Astrocyte of the spinal cord (primary cell): ENCODE measurements around the gene ACAA2.
"Not testable (repeated sequence)": the region's sequence is repeated elsewhere in the genome, so short reads cannot be mapped to it uniquely, and the experiment has no call there.

ENCODE experiments used
- DNase-seq: peaks from one replicate; pipeline ENCODE4 v3.0.0; 2011; ENCODE audit warnings: low read depth, low spot score
- H3K4me3 ChIP-seq: 2 replicates; pipeline ENCODE4 v1.5.1; 2011; ENCODE audit warnings: low read depth, mild to moderate bottlenecking, low read length, moderate library complexity
- CTCF ChIP-seq: IDR thresholded peaks from 2 replicates; pipeline ENCODE4 v1.5.1; 2012; ENCODE audit warnings: low read depth, mild to moderate bottlenecking, low read length, inconsistent platforms
- in situ Hi-C: cut with HindIII; loops from 2 replicates; pipeline ENCODE4 v1.10.0; 2017; ENCODE audit warnings: low sequenced_read_pairs

Gene ACAA2

DNA sequence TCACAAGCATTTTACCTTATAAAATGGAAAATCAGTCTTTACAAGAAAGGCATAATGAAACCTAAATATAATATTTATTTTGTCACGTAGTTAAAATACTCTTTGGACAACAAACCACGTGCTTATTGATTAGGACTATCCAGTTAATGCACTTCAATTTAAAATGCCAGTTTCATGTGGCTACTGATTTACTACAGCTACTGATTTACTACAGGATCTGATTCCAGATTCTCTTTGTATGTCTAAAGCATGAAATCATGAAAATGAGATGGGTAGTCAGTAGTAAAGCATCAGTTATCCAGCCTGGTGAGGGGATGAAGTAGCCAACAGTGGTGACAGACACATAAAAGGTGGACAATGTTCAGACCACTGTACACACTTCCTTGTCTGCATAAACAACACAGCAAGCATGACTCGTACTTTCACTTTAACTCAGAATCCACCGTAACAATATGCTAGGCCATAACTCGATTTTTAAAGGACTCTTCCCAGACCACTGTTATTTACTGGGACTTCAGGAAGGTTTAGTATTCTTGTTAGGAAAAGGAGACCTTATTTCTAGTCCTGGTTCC lies 24.9 kb downstream of the ACAA2 start:
- H3K4me3 ChIP-seq = no peak overlapping the region
- peak; percentile 36 for DNase-seq
- TF ChIP-seq CTCF = no peak
- in situ Hi-C loops = no loop called here

GRCh38 chr18:49786019-49786720 lies 27.2 kb downstream of the ACAA2 start:
- no peak for DNase-seq
- no peak for TF ChIP-seq CTCF
- in situ Hi-C loops = no loop called here
- no peak overlapping the region for H3K4me3 ChIP-seq

GRCh38 chr18:49784427-49785185 lies 28.7 kb downstream of the ACAA2 start:
- peak; percentile 21 for TF ChIP-seq CTCF
- DNase-seq = peak; percentile 13
- in situ Hi-C loops = no loop called here
- H3K4me3 ChIP-seq = no peak overlapping the region

DNA sequence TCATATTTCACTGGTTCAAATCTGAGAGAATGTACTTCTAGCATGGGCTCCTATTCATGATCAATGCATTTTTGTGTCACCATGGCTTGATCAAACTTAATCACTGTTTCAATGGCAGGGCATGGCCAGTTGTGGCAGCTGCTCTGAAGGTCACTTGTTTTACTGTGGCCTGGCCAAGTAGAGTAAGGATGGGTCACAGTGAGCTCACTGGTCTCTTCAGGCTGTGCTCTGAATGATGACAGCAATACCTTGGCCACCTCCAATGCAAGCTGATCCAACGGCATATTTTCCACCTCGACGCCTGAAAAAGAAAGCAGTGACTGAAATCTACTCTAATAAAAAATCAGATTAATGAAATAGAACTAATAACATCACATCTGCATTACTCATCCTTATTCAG lies 29.7 kb downstream of the ACAA2 start:
- in situ Hi-C loops, DNase-seq, H3K4me3 ChIP-seq: not testable (repeated sequence)

DNA sequence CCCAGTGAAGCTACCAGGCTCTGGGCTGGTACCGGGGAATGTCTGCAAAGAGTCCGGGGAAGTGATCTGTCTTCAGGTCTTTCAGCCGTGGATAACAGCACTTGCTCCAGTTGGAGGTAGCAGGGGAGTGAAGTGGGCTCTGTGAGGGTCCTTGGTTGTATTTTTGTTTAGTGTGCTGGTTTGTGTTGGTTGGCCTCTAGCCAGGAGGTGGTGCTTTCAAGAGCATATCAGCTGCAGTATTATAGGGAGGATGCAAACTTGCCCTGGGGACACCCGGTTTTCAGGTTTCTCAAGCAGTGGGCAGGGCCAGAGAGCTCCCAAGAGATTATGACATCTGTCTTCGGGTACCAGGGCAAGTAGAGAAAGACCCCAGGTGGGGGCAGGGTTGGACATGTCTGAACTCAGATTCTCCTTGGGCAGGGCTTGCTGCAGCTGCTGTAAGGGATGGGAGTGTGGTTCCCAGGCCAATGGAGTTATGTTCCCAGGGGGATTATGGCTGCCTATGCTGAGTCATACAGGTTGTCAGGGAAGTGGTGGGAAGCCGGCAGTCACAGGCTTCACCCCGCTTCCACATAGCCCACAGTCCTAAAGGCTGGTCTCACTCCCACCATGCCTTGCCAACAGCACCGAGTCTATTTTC lies 34.4 kb downstream of the ACAA2 start:
- peak; percentile 27 for DNase-seq
- in situ Hi-C loops = no loop called here
- TF ChIP-seq CTCF = no peak
- no peak overlapping the region for H3K4me3 ChIP-seq

- no peak for TF ChIP-seq CTCF
- H3K4me3 ChIP-seq = no peak overlapping the region
- DNase-seq = no peak
- in situ Hi-C loops = no loop called here
These were observed 44.1 kb downstream of the ACAA2 start for GRCh38 chr18:49769047-49769728.
